HUDEP-2 (cell line): ENCODE measurements around the gene UBLCP1.
"Not testable (repeated sequence)": the region's sequence is repeated elsewhere in the genome, so short reads cannot be mapped to it uniquely, and the experiment has no call there.

Experiments
- DNase-seq, 76 experiments: peaks; one replicate each; lab custom pipeline; 2025; ENCODE audit not compliant: unreplicated experiment in 76 of 76; lab: John Stamatoyannopoulos, UW

UBLCP1 gene, protein sequence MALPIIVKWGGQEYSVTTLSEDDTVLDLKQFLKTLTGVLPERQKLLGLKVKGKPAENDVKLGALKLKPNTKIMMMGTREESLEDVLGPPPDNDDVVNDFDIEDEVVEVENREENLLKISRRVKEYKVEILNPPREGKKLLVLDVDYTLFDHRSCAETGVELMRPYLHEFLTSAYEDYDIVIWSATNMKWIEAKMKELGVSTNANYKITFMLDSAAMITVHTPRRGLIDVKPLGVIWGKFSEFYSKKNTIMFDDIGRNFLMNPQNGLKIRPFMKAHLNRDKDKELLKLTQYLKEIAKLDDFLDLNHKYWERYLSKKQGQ

DNA sequence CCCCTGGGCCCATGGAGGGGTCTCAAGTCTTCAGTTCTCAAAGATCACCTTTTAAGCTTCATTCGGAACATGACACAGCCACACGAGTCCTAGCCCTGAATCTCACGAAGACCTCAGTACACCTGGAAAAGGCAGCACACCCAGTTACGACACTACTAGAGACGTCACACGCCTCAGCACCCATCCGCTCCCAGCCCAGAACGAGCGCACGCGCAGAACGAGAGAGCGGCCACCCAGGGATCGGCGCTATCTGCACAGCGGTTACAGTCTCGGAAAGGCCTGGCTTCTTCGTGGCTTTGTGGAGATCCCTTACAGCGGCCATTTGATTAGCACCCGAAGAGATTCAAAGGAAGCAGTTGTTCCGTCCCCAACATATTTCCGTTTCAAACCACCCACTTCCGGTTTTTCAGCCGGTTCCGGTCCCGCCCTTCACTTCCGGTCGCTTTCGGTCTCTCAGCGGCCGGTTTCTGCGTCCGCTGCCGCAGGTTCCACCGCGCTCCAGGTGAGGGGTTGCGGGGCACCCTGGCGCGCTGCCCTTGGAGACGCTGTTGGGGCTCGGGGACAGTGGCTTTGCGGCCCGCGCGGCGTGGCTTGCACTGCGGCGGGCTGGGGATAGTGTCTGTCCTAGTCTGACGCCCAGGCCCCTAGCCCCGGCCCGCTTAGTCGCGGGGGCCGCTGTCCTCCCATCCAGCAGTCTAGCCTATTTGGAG, at the start of gene UBLCP1:
UBLCP1 (plus strand) TSS at position 432 of the 710 bp plus-strand sequence. CDS start 5,626 bp downstream, outside the sequence.
- DNase-seq = peak in 74 of 76 experiments; percentile 13 to 91 (median 62)

GRCh38 chr5:159214486-159215271, 48.4 kb upstream of the UBLCP1 start:
- no peak for DNase-seq

GRCh38 chr5:159215886-159216285, 47.2 kb upstream of the UBLCP1 start:
- DNase-seq = no peak

GRCh38 chr5:159216454-159216853, 46.6 kb upstream of the UBLCP1 start:
- no peak for DNase-seq

DNA sequence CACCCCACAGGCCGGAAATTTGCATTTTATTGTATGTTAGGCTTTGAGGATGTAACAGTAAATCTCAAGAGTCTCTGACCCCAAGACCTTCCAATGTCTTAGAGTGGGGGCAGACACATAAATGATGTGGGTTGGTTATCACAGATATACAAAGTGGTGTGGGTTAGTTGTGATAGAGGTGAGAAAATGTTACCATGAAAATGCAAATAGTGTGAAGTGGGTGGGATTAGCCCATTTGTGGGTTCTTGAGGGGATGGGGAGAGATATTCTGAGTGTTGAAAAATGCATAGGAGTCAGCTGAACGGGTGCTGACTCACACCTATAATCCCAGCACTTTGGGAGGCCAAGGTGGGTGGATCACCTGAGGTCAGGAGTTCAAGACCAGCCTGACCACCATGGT, 45.9 kb upstream of the UBLCP1 start:
- no peak for DNase-seq

- no peak for DNase-seq
These were observed 44.5 kb upstream of the UBLCP1 start for GRCh38 chr5:159218595-159219023.

DNA sequence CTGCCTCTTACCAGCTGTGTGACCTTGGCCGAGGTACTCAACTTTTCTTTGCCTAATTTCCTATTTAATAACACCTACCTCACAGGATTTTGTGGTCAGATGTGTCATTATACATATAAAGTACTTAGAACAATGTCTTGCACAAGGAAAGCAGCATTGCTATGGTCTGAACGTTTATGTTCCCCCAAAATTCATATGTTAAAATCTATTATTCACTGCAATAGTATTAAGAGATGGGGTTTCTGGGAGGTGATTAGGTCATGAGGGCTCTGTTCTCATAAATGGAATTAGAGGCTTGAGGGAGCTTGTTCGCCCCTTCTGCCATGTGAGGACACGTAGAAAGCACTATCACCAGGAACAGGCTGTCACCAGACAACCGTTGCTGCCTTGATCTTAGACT, 42.9 kb upstream of the UBLCP1 start:
- no peak for DNase-seq

DNA sequence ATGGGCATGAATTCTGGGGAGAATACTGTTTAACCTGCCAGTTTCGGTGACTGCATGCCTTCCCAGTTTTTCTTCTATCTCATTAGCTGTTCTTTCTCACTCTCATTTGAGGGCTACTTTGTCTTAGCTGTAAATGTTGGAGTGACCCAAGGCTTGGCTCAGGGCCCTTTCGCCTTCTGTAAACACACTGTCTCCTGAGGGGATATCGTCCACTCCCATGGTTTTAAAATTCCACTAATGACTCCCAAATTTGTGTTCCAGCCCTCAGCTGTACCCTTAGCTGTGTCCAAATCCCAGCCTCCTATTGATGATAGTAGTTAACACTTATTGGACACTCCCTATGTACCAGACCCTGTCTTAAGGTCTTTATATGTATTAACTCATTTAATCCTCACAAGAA, 39.6 kb upstream of the UBLCP1 start:
- no peak for DNase-seq

GRCh38 chr5:159224471-159224870, 38.6 kb upstream of the UBLCP1 start:
- DNase-seq = no peak

DNA sequence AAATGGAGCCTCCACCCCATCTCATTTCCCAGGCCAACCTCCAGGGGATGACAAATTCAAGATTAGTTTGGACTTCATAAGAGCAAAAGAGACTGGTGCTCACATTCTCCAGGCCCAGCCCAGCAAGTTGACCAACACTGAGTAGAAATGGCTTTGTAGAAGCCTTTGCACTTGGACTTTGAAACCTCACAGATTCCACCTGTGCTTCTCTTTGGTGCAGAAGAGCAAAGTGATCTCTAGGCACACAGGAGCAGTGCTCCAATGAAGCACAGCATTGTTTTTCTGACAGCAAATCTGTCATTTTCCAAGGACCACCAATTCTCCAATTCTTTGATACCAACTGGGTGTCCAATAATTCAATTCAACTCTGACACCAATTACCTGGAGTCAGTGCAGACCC, 36.6 kb upstream of the UBLCP1 start:
- no peak for DNase-seq

DNA sequence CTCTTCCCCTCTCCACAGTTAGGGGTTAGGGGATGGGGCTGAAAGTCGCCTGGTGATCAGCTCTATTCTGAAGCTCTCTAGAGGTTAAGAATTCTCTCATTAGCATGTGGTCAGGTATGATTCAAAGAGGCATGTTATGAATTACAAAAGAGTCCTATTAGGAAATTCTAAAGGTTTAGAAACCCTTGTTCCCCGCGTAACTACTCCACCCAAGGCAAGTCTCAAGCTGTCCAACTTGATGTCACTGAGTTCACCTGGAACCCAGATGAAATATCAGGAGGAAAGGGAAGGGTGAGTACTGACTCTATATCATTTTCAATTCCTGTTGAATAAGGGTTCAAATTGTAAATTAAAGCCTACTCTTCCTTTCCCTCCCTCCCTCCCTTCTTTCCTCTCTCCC, 35.6 kb upstream of the UBLCP1 start:
- no peak for DNase-seq

- not testable (repeated sequence) for DNase-seq
These were observed 35.0 kb upstream of the UBLCP1 start for GRCh38 chr5:159228097-159228496.

DNA sequence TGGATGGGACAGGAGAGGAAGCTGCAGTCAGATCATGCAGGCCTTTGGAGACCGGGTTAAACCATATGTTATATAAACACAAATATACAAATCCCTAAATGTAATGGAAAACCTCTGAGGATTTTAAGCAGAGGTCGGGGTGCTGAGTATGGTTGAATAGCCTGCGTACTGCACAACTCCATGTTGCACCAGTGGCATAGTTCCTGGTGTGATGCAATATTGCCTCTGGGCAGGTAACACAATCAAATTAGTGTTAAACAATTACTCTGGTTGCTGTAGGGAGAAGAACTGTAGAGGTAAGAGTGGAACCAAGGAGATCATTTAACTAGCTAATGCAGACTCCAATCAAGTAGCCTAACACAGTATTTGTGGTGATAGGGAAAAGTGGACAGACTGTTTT, 32.4 kb upstream of the UBLCP1 start:
- no peak for DNase-seq

GRCh38 chr5:159231167-159231566, 31.9 kb upstream of the UBLCP1 start:
- no peak for DNase-seq

DNA sequence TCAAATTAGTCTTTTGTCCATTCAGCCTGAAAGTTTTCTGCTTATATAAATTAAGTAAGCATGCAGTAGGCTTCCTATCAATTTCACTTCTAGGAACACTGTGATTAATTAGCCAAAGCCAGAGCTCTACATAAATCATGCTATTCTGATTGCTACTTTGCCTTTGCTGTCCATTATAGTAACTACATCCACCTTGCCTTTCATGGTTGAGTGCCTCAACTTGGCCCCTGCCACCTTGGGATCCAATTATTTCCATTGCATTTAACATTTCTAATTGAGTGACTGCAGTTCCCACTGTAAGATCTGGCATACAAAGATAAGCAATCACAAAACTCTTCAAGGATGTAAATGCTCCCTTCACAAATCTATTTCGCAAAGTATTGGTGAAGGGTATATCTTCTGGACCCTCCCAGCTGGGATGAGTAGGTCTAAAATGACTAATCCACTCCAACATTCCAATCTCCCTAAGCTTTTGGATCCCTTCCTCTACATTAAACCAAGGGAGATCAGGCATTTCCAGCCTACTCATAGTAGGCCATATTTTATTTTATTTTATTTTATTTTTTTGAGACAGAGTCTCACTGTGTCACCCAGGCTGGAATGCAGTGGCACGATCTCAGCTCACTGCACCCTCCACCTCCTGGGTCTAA, 27.1 kb upstream of the UBLCP1 start:
- DNase-seq = not testable (repeated sequence)

- DNase-seq = peak in 8 of 76 experiments; percentile 6 to 32 (median 17)
These were observed 22.7 kb upstream of the UBLCP1 start for GRCh38 chr5:159240301-159240870.

- DNase-seq = no peak
These were observed 21.0 kb upstream of the UBLCP1 start for GRCh38 chr5:159241946-159242552.

- no peak for DNase-seq
These were observed 20.4 kb upstream of the UBLCP1 start for GRCh38 chr5:159242656-159243055.

- DNase-seq = no peak
These were observed 19.7 kb upstream of the UBLCP1 start for GRCh38 chr5:159243385-159243784.

DNA sequence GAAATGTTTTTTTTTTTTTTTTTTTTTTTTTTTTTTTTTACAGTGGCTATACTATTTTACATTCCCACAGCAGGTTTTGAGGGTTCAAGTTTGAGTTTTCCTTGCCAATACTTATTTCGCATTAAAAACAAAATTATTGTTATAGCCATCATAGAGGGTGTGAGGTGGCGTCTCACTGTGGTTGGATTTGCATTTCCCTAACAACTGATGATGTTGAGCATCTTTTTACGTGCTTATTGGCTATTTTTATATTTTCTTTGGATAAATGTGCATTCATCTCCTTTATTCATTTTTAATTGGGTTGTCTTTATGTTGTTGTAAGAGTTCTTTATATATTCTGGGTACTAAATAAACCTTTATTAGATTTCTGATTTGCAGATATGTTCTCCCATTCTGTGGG, 18.9 kb upstream of the UBLCP1 start:
- DNase-seq = no peak
